GM19328 (cell line): ENCODE measurements around the gene MALL.
"Not testable (repeated sequence)": the region's sequence is repeated elsewhere in the genome, so short reads cannot be mapped to it uniquely, and the experiment has no call there.

Source experiments
- ATAC-seq: cut with Tn5 transposase; IDR thresholded peaks from one replicate; pipeline ENCODE4 v1.9.1; 2021; ENCODE audit warnings: mild to moderate bottlenecking, moderate library complexity; ENCODE audit not compliant: unreplicated experiment

Gene MALL

GRCh38 chr2:110121052-110121334, 5.4 kb upstream of the MALL start:
- no peak for ATAC-seq

DNA sequence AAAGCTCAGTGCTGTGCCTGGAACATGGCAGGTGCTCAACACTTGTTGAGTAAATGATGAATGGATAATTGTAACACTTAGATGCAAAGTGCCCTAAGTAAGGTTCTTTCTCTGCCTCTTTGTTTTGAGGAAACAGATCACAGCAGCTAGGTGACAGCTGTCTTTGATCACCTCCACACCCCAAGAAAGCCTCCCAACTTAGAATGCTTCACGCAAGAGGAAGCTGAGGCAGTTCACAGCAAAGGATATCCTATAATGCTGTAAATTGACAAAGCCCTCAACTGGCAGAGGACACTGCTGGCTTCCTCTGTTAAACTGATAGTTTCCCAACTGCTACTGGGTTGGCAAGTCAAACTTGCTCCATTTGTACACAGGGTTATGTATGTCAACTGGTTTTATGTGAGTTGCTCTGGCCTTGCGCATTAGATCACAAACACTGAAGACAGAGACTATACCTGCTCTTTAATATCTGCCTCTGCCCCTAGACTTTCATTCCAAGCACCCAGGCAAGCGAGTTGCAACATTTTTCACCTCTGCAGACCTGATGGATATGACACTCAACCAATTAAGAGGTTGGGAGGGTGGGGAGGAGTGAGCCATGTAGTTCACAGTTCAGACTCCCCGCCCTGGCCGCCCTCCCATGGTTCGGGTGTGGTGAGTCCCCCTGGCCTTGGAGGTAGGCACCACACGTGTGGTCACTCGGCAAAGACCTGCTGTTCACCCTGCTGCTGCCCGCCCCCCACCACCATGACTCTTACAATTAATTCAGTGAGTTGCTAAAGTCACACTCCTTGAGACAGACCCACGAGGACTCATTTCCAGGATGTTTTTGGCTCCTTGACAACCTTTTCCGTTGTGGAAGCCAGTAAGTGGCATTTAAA, 4.8 kb upstream of the MALL start:
- ATAC-seq = no peak

- no peak for ATAC-seq
Measured at GRCh38 chr2:110116033-110116710, 550 bp upstream of the MALL start.

GRCh38 chr2:110114831-110115255, 779 bp downstream of the MALL start:
- no peak for ATAC-seq

DNA sequence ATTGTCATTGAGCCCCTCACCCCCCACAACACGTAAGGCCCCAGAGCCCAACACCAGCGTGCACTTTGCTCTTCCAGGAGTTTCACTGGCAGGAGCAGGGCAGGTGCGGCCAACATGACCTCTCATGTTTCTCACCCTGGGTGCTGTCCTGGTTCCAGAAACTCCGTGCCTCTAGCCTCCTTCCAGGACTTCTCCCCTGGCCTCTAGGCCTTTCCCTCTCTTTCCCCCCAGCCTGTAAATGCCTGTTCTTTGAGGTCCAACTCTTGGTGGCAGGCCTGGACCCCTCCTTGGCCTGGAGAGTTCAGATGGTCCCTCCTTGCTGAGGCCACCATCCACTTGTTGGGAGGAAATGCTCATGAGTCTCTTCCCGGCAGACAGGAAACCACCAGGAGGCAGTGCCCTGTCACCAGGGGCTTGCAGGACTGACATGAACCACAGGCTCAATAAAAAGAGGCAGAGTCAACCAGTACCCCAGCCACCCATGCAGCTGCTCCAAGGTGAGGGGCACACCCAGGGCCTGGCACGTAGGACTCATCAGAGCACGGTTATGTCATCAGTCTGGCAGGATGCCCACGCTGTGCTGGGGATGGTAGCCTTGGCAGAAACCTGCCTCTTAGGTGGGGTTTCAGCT, 1.5 kb downstream of the MALL start:
- ATAC-seq = no peak

GRCh38 chr2:110108291-110108690, 7.3 kb downstream of the MALL start:
- not testable (repeated sequence) for ATAC-seq

DNA sequence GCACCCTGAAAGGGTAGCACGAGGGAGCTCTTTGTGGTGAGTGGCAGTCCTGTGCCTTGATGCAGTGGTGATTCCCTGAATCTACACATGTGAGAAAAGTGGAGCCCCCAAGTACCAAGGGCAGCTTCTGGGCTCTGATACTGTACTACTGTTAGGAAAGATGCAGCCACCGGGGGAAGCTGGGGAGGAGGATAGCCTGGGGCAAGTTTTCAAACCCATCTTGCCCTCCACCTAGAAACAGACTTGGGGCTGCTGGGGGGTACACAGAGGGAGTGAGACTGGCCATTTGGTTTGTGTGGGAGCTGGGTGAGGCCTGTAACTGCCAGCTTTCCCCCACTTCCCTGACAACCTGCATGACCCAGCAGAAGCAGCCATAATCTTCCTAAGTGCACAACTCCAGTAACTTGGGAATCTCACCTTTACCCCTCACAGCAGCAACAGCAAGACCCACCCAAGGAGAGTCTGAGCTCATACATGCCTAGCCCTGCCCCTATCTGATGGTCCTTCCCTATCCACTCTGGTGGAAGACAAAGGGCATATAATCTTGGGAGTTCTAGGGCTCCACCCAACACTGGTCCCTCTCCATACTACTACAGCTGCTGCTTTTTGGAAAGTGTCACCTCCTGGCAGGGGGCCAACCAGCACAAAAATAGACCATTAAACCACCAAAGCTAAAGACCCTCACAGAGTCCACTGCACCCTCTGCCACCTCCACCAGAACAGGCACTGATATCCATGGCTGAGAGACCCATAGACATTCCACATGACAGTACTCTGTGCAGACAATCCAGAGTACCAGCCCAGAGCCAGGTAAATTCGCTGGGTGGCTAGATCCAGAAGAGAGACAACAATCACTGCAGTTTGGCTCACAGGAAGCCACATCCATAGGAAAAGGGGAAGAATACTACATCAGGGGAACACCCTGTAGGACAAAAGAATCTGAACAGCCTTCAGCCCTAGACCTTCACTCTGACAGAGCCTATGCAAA, 8.2 kb downstream of the MALL start:
- ATAC-seq = no peak

GRCh38 chr2:110106642-110107041, 9.0 kb downstream of the MALL start:
- ATAC-seq = no peak

GRCh38 chr2:110105608-110106467, 9.8 kb downstream of the MALL start:
- ATAC-seq = no peak

- no peak for ATAC-seq
Measured at GRCh38 chr2:110105183-110105582, 10.4 kb downstream of the MALL start.

DNA sequence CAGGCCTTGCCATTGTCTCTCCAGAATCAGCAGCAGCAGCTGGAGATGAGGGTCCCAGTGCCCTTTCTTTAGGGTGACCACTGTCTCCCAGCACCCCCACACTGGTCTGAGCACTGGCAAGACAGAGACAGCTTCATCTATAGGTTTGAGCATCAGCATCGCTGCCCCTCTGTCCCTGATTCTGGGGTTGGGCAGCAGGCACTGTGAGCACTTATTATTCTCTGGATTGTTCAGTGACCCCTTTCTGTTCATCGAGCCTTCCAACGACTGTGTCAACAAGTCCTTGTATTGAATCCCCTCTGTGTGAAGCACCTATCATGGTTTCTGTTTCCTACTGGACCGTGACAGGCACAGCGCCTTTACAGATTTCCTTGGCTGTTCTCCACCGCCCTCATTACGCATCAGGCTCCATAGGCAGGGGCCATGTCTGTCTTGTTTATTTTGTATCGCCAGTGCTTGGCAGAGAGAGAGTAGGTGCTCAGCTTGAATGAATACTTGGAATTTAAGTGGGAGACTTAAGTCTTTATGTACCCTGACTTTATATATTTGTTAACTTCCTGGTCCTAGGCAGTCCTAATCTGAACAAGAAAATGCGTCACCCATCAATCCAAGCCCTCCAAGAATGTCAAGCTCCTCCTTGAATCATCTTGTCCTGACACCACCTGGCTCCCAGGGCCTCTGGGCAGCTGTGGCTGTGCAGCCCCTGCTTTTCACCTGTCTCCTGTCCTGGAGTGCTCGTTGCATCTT, 11.4 kb downstream of the MALL start:
- ATAC-seq = no peak

GRCh38 chr2:110103061-110103961, 12.3 kb downstream of the MALL start:
- ATAC-seq = no peak

- no peak for ATAC-seq
Measured at GRCh38 chr2:110101901-110102803, 13.5 kb downstream of the MALL start.

DNA sequence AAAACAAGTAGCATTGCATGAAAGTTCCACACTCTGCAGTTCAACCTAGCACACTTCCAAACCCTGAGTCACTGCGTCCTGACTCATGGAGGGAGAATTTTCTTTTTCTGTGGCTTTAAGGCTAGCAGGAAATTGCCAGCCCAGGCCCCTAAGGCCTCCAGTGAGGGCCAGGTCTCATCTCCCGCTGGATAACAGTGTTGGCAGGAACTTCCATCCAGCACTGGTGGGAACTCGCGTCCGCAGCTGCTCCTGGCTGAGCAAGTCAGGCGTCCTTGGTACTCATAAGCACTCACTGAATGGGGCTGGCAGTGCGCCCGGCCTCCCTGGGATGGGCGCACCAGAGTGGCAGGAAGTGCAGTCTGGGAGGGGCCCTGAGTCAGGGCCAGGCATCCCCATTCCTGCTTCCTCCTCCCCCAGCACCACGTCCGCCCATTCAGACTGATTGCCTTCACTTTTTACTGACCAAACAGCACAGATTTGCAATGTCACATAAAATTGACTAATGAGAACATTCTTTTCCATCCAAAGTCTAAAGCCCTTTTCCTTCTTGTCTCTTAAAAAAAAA, 14.3 kb downstream of the MALL start:
- no peak for ATAC-seq

DNA sequence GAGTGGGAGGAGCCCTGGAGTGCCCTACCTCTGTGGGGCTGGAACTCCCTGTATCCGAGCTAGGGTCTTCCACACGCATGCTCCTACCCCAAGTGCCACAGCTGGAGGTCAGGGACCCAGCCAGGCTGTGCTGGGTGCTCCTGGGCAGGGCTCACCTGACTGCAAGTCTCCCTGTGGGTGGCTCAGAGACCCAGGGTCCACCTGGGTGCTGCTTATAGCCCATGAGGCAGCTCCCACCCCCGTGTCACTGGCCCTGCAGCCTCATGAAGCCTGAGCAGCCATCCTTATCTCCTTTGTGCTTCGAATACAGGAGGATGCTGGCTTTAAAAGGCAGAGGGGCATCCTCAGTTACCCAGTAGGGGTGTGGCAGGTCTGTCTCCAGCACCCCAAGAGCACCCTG, 14.7 kb downstream of the MALL start:
- ATAC-seq = not testable (repeated sequence)

DNA sequence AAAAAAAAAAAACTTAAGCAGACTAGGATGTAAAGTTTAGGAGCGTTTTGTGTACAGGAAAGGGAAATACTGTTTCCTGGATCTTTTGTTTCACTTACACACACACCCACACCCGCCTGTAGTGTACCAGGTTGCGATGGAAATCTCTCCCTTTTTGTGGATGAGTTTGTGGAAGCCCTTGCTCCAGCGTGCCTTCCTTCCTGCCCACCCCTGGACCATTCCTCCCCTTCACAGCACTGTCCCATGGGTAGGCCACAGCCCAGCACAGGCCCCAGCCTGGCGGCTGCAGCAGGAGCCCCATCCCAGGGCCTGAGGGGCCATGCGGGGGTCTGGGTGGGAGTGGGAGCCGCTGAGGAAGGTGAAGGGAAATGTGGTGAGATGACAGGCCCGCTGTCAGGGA, 15.1 kb downstream of the MALL start:
- ATAC-seq = no peak
